ENCODE results near the gene ZNF277. TPM values are rescaled to one million over a fixed set of nuclear protein-coding genes. Genes with fewer than 3 reads are reported as not detected.

The ZNF277 gene
- total RNA-seq, 1 experiment from 2014 or later, result 12.8 TPM

GRCh38 chr7:112362053-112362650 is 155.7 kb downstream of the ZNF277 start:
- Histone ChIP-seq H3K27ac (ENCODE audit: low read length) (no peak overlapping the region), H3K27me3 (ENCODE audit: control insufficient read depth, insufficient read depth, low read length) (no peaks in the 10 kb centered on the region), H3K4me3 (ENCODE audit: low read depth in 2 of 2, low read length in 2 of 2) (no peak overlapping the region), H3K9me3 (ENCODE audit: control insufficient read depth, insufficient read depth, low read depth, low read length) (no peaks in the 10 kb centered on the region), H3K36me3 (ENCODE audit: control insufficient read depth, insufficient read depth, low read length) (no peaks in the 10 kb centered on the region), H3K4me1 (ENCODE audit: control insufficient read depth, insufficient read depth, low read length) (no peaks in the 10 kb centered on the region)
- TF ChIP-seq REST (IDR thresholded peaks at IDR 0.05; ENCODE audit: insufficient read depth in 1 of 2, low read depth in 2 of 2, low read length in 1 of 2), result no peak
- no peak for TF ChIP-seq POLR2AphosphoS5 (IDR thresholded peaks at IDR 0.05; ENCODE audit: low read depth, low read length)
- no peak for TF ChIP-seq CTCF (IDR thresholded peaks at IDR 0.05)
- TF ChIP-seq SIN3A (IDR thresholded peaks at IDR 0.05; ENCODE audit: borderline replicate concordance, insufficient read depth, low read depth, low read length), result no peak
- TF ChIP-seq TCF7L2 (IDR thresholded peaks at IDR 0.05; ENCODE audit: low read depth, low read length), result no peak
- no peak for ATAC-seq
- DNase-seq (ENCODE audit: low read depth, low spot score), result no peak
- in situ Hi-C loops (cut with HindIII; ENCODE audit: low pct_unique_long_range_greater_than_20kb, low sequenced_read_pairs) (no loop called here), intact Hi-C loops (cut with micrococcal nuclease; ENCODE audit: unreplicated experiment) (no loop called here)
- ChIA-PET POLR2A (no interaction called here), CTCF (no interaction called here)
- BruUV-seq (replicated peaks), result no TSS peak

- Histone ChIP-seq H3K9me3 (ENCODE audit: control insufficient read depth, insufficient read depth, low read depth, low read length) (no peaks in the 10 kb centered on the region), H3K36me3 (ENCODE audit: control insufficient read depth, insufficient read depth, low read length) (no peaks in the 10 kb centered on the region), H3K4me3 (ENCODE audit: low read depth in 2 of 2, low read length in 2 of 2) (no peak overlapping the region), H3K4me1 (ENCODE audit: control insufficient read depth, insufficient read depth, low read length) (no peaks in the 10 kb centered on the region), H3K27me3 (ENCODE audit: control insufficient read depth, insufficient read depth, low read length) (no peaks in the 10 kb centered on the region), H3K27ac (ENCODE audit: low read length) (no peak overlapping the region)
- ATAC-seq (no peak), DNase-seq (ENCODE audit: low read depth, low spot score) (no peak)
- CTCF ChIA-PET, result no interaction called here
- TF ChIP-seq REST (IDR thresholded peaks at IDR 0.05; ENCODE audit: insufficient read depth in 1 of 2, low read depth in 2 of 2, low read length in 1 of 2) (no peak), SIN3A (IDR thresholded peaks at IDR 0.05; ENCODE audit: borderline replicate concordance, insufficient read depth, low read depth, low read length) (no peak), TCF7L2 (IDR thresholded peaks at IDR 0.05; ENCODE audit: low read depth, low read length) (no peak), POLR2AphosphoS5 (IDR thresholded peaks at IDR 0.05; ENCODE audit: low read depth, low read length) (no peak), CTCF (IDR thresholded peaks at IDR 0.05) (no peak)
- in situ Hi-C loops (cut with HindIII; ENCODE audit: low pct_unique_long_range_greater_than_20kb, low sequenced_read_pairs), result no loop called here
- BruUV-seq (replicated peaks), result no TSS peak
- intact Hi-C loops (cut with micrococcal nuclease; ENCODE audit: unreplicated experiment), result no loop called here
- POLR2A ChIA-PET, result no interaction called here
Measured at GRCh38 chr7:112362731-112363131, 156.2 kb downstream of the ZNF277 start.
